ENCODE results near the gene JARID2. TPM values are rescaled to one million over a fixed set of nuclear protein-coding genes. Genes with fewer than 3 reads are reported as not detected.
A peak's percentile ranks its signal among the peaks of the same experiment; 100 is the strongest.

JARID2 gene
- total and polyA plus RNA-seq, 2 of the 8 experiments (the other 6 are each of a cell fraction or from before 2014, with no cell fraction given), result 60.1 to 239 TPM

DNA sequence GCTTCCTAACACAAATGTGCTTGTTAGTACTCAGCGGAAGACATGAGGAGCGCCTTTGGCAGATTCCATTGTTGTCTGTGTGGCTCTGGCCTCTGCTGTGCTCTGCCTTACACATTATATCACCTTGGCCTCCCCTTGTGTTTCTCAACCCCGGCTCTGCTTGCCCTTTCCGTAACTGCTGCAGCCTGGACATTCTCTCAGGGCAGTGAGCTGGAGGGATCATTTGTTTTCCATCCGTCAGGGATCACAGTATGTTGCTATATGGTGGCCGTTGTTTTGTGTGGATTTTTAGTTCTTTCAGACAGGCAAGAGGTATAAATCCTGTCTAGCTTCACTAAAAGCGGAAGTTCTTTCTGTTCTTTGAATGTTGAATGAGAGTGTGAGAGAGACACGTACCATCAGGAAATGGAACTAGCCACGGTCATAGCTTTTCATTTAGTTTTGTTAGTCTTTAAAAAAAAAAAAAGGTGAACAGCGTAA, 175.1 kb downstream of the JARID2 start:
- Histone ChIP-seq H4K20me1 (replicated peaks in 1 of 2; ENCODE audit: control insufficient read depth in 1 of 2, insufficient read depth in 2 of 2, low read length in 2 of 2) (peaks cover 38 to 40% of the 10 kb centered on the region in 2 experiments), H3K4me2 (ENCODE audit: insufficient read depth in 1 of 2, low read depth in 2 of 2, low read length in 2 of 2) (peak overlapping the region in 1 of 2 experiments; percentile 1; a peak in 2 of 4 replicates), H4K8ac (ENCODE audit: extremely low read depth, insufficient read depth, low read length) (no peak overlapping the region; the same call in 1 of the 2 replicates), H3K4me1 (replicated peaks in 1 of 4; ENCODE audit: control insufficient read depth in 3 of 4, insufficient read depth in 4 of 4, low read length in 3 of 4) (peaks cover 2 to 22% (median 12%) of the 10 kb centered on the region in 4 experiments; a peak in 5 of 7 replicates), H4K5ac (ENCODE audit: insufficient read length, low read depth, low read length) (no peak overlapping the region), H3K56ac (replicated peaks; ENCODE audit: insufficient read length, low read depth, low read length) (no peak overlapping the region), H2BK12ac (ENCODE audit: low read depth, low read length) (no peak overlapping the region), H2AFZ (ENCODE audit: low read length) (no peak overlapping the region), H3K18ac (ENCODE audit: extremely low read depth, low read length) (no peak overlapping the region), H3K23ac (ENCODE audit: insufficient read length) (no peak overlapping the region), H3K14ac (ENCODE audit: insufficient read length) (no peak overlapping the region), H3K79me2 (ENCODE audit: control insufficient read depth in 1 of 2, insufficient read depth in 2 of 2, low read length in 2 of 2) (peaks cover 70 to 95% of the 10 kb centered on the region in 2 experiments), H3K27me3 (replicated peaks in 1 of 4; ENCODE audit: control insufficient read depth in 3 of 4, extremely low read depth in 1 of 4, insufficient read depth in 3 of 4, low read length in 3 of 4) (no peaks in the 10 kb centered on the region), H3K4ac (replicated peaks; ENCODE audit: insufficient read length, low read depth, low read length) (no peak overlapping the region), H3K27ac (ENCODE audit: low read depth, low read length) (no peak overlapping the region), H3K9me3 (ENCODE audit: insufficient read depth in 2 of 2, low read depth in 1 of 2, low read length in 1 of 2) (peaks cover 0 to 2% of the 10 kb centered on the region in 2 experiments; a peak in 1 of 4 replicates), H2AK5ac (ENCODE audit: low read depth, low read length) (no peak overlapping the region), H3K4me3 (ENCODE audit: extremely low read depth in 1 of 4, insufficient read depth in 2 of 4, low read depth in 3 of 4, low read length in 4 of 4) (no peak overlapping the region), H3K36me3 (ENCODE audit: control insufficient read depth in 2 of 4, insufficient read depth in 4 of 4, low read length in 3 of 4) (peaks cover 0 to 16% (median 6%) of the 10 kb centered on the region in 4 experiments; a peak in 4 of 8 replicates), H2BK120ac (replicated peaks; ENCODE audit: low read depth, low read length) (no peak overlapping the region), H2BK20ac (ENCODE audit: low read length) (no peak overlapping the region), H3K23me2 (ENCODE audit: low read depth, low read length) (no peaks in the 10 kb centered on the region), H2BK15ac (ENCODE audit: low read length) (no peak overlapping the region), H3K79me1 (ENCODE audit: low read depth, low read length) (peaks cover 14% of the 10 kb centered on the region), H4K91ac (replicated peaks; ENCODE audit: insufficient read length, low read length) (no peak overlapping the region), H2BK5ac (ENCODE audit: low read depth, low read length) (no peak overlapping the region), H3K9ac (replicated peaks in 1 of 4; ENCODE audit: extremely low read depth in 1 of 4, low read depth in 3 of 4, low read length in 3 of 4) (no peak overlapping the region)
- ChIA-PET POLR2A (ENCODE audit: partially characterized antibody) (no interaction called here), CTCF (ENCODE audit: partially characterized antibody) (interaction anchor here (0.8 to 2.8 kb wide), 4 partner anchors 8 to 169 kb away, joined by 4 to 21 read pairs (median 9); no protein-coding TSS in a partner anchor)
- no peak for DNase-seq (ENCODE audit: low read depth in 1 of 2, low spot score in 2 of 2)
- no peak for FAIRE-seq
- TF ChIP-seq, protein P1, sequence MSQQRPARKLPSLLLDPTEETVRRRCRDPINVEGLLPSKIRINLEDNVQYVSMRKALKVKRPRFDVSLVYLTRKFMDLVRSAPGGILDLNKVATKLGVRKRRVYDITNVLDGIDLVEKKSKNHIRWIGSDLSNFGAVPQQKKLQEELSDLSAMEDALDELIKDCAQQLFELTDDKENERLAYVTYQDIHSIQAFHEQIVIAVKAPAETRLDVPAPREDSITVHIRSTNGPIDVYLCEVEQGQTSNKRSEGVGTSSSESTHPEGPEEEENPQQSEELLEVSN (IDR thresholded peaks at IDR 0.05), result no peak
- TF ChIP-seq CHD2 (IDR thresholded peaks at IDR 0.05; ENCODE audit: low read length) (no peak), TEAD4 (IDR thresholded peaks at IDR 0.05; ENCODE audit: low read depth, low read length) (no peak), ZNF274 (IDR thresholded peaks at IDR 0.05; ENCODE audit: borderline replicate concordance, extremely low read depth, low read length) (no peak), GTF2F1 (IDR thresholded peaks at IDR 0.05; ENCODE audit: borderline replicate concordance, low read depth, low read length) (no peak)
- 85% methylated on average over 10 of the region's 10 CpGs; no CpG with 5 or more reads in 1 of the 2 experiments for WGBS, 2 experiments (ENCODE audit: extremely low coverage in 1 of 2, insufficient coverage in 1 of 2, insufficient read length in 1 of 2, insufficient replicate concordance in 2 of 2, low coverage in 1 of 2, low lambda C conversion rate in 2 of 2, missing lambda C conversion rate in 1 of 2)
